ENCODE measurements around the gene G3BP1.

The G3BP1 gene

DNA sequence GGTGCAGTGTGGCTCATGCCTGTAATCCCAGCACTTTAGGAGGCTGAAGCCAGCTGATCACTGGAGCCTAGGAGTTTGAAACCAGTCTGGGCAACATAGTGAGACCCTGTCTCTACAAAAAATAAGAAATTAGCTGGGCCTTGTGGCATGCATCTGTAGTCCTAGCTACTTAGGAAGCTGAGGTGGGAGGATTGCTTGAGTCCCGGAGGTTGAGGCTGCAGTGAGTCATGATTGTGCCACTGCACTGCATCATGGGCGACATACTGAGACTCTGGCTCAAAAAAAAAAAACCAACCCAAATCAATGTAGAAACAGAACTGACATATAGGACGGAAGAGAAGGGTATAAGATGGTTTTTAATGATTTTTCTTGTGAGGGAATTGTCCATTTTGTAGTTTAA lies 27.7 kb downstream of the G3BP1 start:
- Histone ChIP-seq H3K4me1 (ENCODE audit: low read depth, poor library complexity, severe bottlenecking) (no peaks in the 10 kb centered on the region), H3K36me3 (ENCODE audit: insufficient read depth) (0 out of 2 replicates have a peak, but pooled peaks cover under 1% of the 10 kb centered on the region), H2AFZ (ENCODE audit: low read depth) (no peak overlapping the region), H3K79me2 (ENCODE audit: insufficient read depth, low read depth) (peaks cover 22% of the 10 kb centered on the region; the same call in 1 of the 2 replicates), H3K4me3 (IDR thresholded peaks at IDR 0.05; ENCODE audit: insufficient read depth, low read depth, low read length) (no peak overlapping the region), H3K27me3 (ENCODE audit: insufficient read depth, low read depth) (no peaks in the 10 kb centered on the region), H3K27ac (no peak overlapping the region), H4K20me1 (ENCODE audit: insufficient read depth) (0 out of 2 replicates have a peak, but pooled peaks cover 3% of the 10 kb centered on the region), H3K9ac (no peak overlapping the region), H3K4me2 (no peak overlapping the region)
- TF ChIP-seq, protein P1, sequence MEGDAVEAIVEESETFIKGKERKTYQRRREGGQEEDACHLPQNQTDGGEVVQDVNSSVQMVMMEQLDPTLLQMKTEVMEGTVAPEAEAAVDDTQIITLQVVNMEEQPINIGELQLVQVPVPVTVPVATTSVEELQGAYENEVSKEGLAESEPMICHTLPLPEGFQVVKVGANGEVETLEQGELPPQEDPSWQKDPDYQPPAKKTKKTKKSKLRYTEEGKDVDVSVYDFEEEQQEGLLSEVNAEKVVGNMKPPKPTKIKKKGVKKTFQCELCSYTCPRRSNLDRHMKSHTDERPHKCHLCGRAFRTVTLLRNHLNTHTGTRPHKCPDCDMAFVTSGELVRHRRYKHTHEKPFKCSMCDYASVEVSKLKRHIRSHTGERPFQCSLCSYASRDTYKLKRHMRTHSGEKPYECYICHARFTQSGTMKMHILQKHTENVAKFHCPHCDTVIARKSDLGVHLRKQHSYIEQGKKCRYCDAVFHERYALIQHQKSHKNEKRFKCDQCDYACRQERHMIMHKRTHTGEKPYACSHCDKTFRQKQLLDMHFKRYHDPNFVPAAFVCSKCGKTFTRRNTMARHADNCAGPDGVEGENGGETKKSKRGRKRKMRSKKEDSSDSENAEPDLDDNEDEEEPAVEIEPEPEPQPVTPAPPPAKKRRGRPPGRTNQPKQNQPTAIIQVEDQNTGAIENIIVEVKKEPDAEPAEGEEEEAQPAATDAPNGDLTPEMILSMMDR (conservative IDR thresholded peaks at IDR 0.05; ENCODE audit: low read depth, low read length) = no peak

DNA sequence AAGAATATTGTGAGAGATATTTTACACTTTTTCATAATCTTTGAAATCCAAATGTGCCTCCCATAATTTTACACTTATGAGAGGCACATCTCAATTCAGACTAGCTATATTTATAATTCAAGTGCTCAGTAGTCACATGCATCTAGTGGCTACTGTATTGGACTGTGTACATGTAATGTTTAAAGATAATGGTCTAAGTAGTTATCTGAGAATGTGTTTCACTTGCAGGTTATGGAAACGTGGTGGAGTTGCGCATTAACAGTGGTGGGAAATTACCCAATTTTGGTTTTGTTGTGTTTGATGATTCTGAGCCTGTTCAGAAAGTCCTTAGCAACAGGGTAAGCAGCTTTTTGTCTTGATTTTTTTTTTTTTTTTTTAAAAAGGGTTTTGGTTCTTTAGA lies 28.8 kb downstream of the G3BP1 start:
- H3K36me3 ChIP-seq (ENCODE audit: insufficient read depth) = no peaks in the 10 kb centered on the region
- 0 out of 2 replicates have a peak, but pooled peaks cover 3% of the 10 kb centered on the region for H4K20me1 ChIP-seq (ENCODE audit: insufficient read depth)
- TF ChIP-seq, protein P1 (conservative IDR thresholded peaks at IDR 0.05; ENCODE audit: low read depth, low read length) = no peak
- H3K4me3 ChIP-seq (IDR thresholded peaks at IDR 0.05; ENCODE audit: insufficient read depth, low read depth, low read length) = no peak overlapping the region
- H3K79me2 ChIP-seq (ENCODE audit: insufficient read depth, low read depth) = peaks cover 11% of the 10 kb centered on the region; the same call in 1 of the 2 replicates
- no peak overlapping the region for H2AFZ ChIP-seq (ENCODE audit: low read depth)
- H3K27me3 ChIP-seq (ENCODE audit: insufficient read depth, low read depth) = no peaks in the 10 kb centered on the region
- H3K9ac ChIP-seq = no peak overlapping the region
- no peaks in the 10 kb centered on the region for H3K4me1 ChIP-seq (ENCODE audit: low read depth, poor library complexity, severe bottlenecking)
- no peak overlapping the region for H3K4me2 ChIP-seq
- H3K27ac ChIP-seq = no peak overlapping the region

DNA sequence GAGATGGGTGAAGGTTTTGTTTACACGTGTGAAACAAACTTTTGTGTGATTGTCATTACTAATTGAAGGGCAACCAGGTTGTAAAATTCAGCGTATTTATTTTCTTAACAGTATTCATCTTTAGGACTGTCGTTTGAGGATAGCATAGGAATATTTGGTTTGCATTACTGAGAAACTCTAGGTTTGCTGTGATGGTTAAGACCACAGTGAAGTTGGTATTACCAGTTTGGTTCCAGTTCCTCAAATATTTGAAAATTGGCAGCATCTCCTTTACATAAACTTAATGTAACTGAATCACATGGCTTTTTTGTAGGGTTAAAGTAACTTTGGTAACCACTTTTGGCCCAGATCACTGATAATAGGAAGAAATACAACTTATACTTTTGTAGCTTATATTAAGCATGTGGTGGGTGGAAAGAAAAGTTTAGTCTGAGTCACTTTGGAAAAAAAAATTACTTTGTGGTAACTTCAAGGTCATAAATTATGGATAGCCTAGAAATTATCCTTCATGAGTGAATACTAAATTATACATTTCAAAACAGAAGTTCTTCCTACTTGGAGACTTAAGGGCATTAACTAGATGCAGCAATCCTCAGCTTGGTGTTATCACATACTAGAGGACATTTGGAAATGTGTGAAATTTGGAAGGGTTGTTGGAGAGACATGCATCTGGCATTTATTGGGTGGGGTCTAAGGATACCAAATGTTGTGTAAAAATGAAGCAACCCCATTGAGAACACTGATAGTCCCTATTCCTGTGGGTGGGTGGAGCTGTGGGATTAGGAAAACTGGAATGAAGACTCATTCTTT lies 33.9 kb downstream of the G3BP1 start:
- H3K4me1 ChIP-seq (ENCODE audit: low read depth, poor library complexity, severe bottlenecking) = no peaks in the 10 kb centered on the region
- H2AFZ ChIP-seq (ENCODE audit: low read depth) = no peak overlapping the region
- H3K36me3 ChIP-seq (ENCODE audit: insufficient read depth) = no peaks in the 10 kb centered on the region
- H3K9ac ChIP-seq = no peak overlapping the region
- H3K4me2 ChIP-seq = no peak overlapping the region
- no peaks in the 10 kb centered on the region for H3K27me3 ChIP-seq (ENCODE audit: insufficient read depth, low read depth)
- H3K79me2 ChIP-seq (ENCODE audit: insufficient read depth, low read depth) = no peaks in the 10 kb centered on the region
- H3K4me3 ChIP-seq (IDR thresholded peaks at IDR 0.05; ENCODE audit: insufficient read depth, low read depth, low read length) = no peak overlapping the region
- H3K27ac ChIP-seq = no peak overlapping the region
- no peaks in the 10 kb centered on the region for H4K20me1 ChIP-seq (ENCODE audit: insufficient read depth)
- TF ChIP-seq, protein P1 (conservative IDR thresholded peaks at IDR 0.05; ENCODE audit: low read depth, low read length) = no peak

DNA sequence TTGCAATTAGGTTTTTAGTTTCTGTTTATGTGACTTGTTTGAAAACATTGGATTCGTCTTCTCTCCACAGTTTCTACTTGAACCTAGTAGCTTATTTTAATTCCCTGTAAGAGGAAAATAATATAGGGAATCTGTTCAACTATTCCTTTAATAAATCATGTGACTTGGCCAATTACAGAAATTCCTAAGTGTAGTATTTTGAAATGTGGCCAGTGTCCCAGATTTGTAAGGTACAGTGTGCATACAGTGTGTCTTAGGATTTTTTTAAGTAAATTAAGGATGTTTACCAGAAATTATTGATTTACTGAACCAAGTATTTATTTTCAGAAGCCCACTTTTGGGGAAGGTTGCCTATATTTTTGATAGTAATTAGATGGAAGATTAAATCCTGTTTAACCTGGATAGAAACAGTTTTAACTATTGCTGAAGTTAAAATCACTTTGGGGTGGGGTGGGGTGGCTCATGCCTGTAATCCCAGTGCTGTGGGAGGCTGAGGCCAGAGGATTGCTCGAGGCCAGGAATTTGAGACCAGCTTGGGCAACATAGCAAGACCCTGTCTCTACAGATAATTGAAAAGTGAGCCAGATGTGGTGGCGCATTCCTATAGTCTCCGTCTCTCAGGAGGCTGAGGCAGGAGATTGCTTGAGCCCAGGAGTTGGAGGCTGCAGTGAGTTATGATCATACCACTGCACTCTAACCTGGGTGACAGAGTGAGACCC lies 36.9 kb downstream of the G3BP1 start:
- no peak overlapping the region for H3K4me3 ChIP-seq (IDR thresholded peaks at IDR 0.05; ENCODE audit: insufficient read depth, low read depth, low read length)
- H2AFZ ChIP-seq (ENCODE audit: low read depth) = no peak overlapping the region
- H3K9ac ChIP-seq = no peak overlapping the region
- no peaks in the 10 kb centered on the region for H3K36me3 ChIP-seq (ENCODE audit: insufficient read depth)
- H3K27me3 ChIP-seq (ENCODE audit: insufficient read depth, low read depth) = no peaks in the 10 kb centered on the region
- H3K4me2 ChIP-seq = no peak overlapping the region
- H3K4me1 ChIP-seq (ENCODE audit: low read depth, poor library complexity, severe bottlenecking) = no peaks in the 10 kb centered on the region
- H4K20me1 ChIP-seq (ENCODE audit: insufficient read depth) = no peaks in the 10 kb centered on the region
- no peaks in the 10 kb centered on the region for H3K79me2 ChIP-seq (ENCODE audit: insufficient read depth, low read depth)
- no peak overlapping the region for H3K27ac ChIP-seq
- TF ChIP-seq, protein P1 (conservative IDR thresholded peaks at IDR 0.05; ENCODE audit: low read depth, low read length) = no peak
